Measurements from ENCODE around the gene TMEM132D.
"Not testable (repeated sequence)": the region's sequence is repeated elsewhere in the genome, so short reads cannot be mapped to it uniquely, and the experiment has no call there.

The TMEM132D gene

GRCh38 chr12:129589503-129589902 lies 314.3 kb downstream of the TMEM132D start:
- DNase-seq (ENCODE audit: low read depth in 2 of 2) = no peak

GRCh38 chr12:129588142-129588541 lies 315.7 kb downstream of the TMEM132D start:
- no peak for DNase-seq (ENCODE audit: low read depth in 2 of 2)

GRCh38 chr12:129585296-129585695 lies 318.5 kb downstream of the TMEM132D start:
- no peak for DNase-seq (ENCODE audit: low read depth in 2 of 2)

- no peak for DNase-seq (ENCODE audit: low read depth in 2 of 2)
Measured at GRCh38 chr12:129579879-129580278, 323.9 kb downstream of the TMEM132D start.

GRCh38 chr12:129571901-129572494 lies 331.8 kb downstream of the TMEM132D start:
- DNase-seq (ENCODE audit: low read depth in 2 of 2) = no peak

- no peak for DNase-seq (ENCODE audit: low read depth in 2 of 2)
Measured at GRCh38 chr12:129570796-129571400, 332.9 kb downstream of the TMEM132D start.

- DNase-seq (ENCODE audit: low read depth in 2 of 2) = no peak
Measured at GRCh38 chr12:129566800-129567199, 337.0 kb downstream of the TMEM132D start.

GRCh38 chr12:129564768-129565167 lies 339.1 kb downstream of the TMEM132D start:
- DNase-seq (ENCODE audit: low read depth in 2 of 2) = no peak

GRCh38 chr12:129563266-129563665 lies 340.6 kb downstream of the TMEM132D start:
- DNase-seq (ENCODE audit: low read depth in 2 of 2) = no peak

GRCh38 chr12:129561304-129561703 lies 342.5 kb downstream of the TMEM132D start:
- no peak for DNase-seq (ENCODE audit: low read depth in 2 of 2)

- DNase-seq (ENCODE audit: low read depth in 2 of 2) = no peak
Measured at GRCh38 chr12:129559776-129560175, 344.0 kb downstream of the TMEM132D start.

- DNase-seq (ENCODE audit: low read depth in 2 of 2) = no peak
Measured at GRCh38 chr12:129558036-129558435, 345.8 kb downstream of the TMEM132D start.

- no peak for DNase-seq (ENCODE audit: low read depth in 2 of 2)
Measured at GRCh38 chr12:129556082-129556481, 347.7 kb downstream of the TMEM132D start.

- DNase-seq (ENCODE audit: low read depth in 2 of 2) = no peak
Measured at GRCh38 chr12:129552996-129553750, 350.7 kb downstream of the TMEM132D start.

GRCh38 chr12:129551441-129551840 lies 352.4 kb downstream of the TMEM132D start:
- no peak for DNase-seq (ENCODE audit: low read depth in 2 of 2)

GRCh38 chr12:129550353-129550752 lies 353.5 kb downstream of the TMEM132D start:
- no peak for DNase-seq (ENCODE audit: low read depth in 2 of 2)

GRCh38 chr12:129549656-129550055 lies 354.2 kb downstream of the TMEM132D start:
- DNase-seq (ENCODE audit: low read depth in 2 of 2) = no peak

GRCh38 chr12:129549020-129549419 lies 354.8 kb downstream of the TMEM132D start:
- DNase-seq (ENCODE audit: low read depth in 2 of 2) = not testable (repeated sequence)

- no peak for DNase-seq (ENCODE audit: low read depth in 2 of 2)
Measured at GRCh38 chr12:129544716-129545115, 359.1 kb downstream of the TMEM132D start.

GRCh38 chr12:129540954-129541353 lies 362.9 kb downstream of the TMEM132D start:
- no peak for DNase-seq (ENCODE audit: low read depth in 2 of 2)

GRCh38 chr12:129540249-129540648 lies 363.6 kb downstream of the TMEM132D start:
- no peak for DNase-seq (ENCODE audit: low read depth in 2 of 2)

GRCh38 chr12:129538724-129539335 lies 365.0 kb downstream of the TMEM132D start:
- not testable (repeated sequence) for DNase-seq (ENCODE audit: low read depth in 2 of 2)

GRCh38 chr12:129538137-129538536 lies 365.7 kb downstream of the TMEM132D start:
- DNase-seq (ENCODE audit: low read depth in 2 of 2) = no peak
